ENCODE data around the gene LRP3. TPM values are rescaled to one million over a fixed set of nuclear protein-coding genes. Genes with fewer than 3 reads are reported as not detected.

The LRP3 gene
- total RNA-seq, 1 donor from 2014 or later: 0.21 TPM

DNA sequence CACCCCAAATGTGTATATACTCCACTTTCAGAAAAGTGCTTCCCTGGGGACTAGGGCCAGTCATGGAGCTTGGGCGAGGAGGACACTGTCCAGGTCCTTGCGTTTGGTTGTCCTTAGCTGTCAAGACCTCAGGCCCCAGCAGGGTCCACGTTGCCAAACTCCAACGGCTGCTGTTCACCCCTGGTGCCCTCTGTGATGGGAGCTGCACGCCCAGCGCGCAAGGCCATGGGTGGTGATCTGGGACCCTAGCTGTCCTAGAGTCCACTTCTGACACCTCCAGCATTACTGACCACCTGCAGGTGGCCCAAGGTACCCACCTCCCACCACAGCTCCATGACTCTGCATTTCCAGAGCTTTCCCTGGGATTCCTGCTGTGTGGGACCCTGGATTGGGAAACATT is 4.0 kb downstream of the LRP3 start:
- Mint-ChIP-seq H3K27ac (no peak overlapping the region), H3K4me3 (ENCODE audit: low read depth) (no peak overlapping the region), H3K4me1 (ENCODE audit: low read depth) (no peaks in the 10 kb centered on the region), H3K36me3 (ENCODE audit: low read depth) (no peaks in the 10 kb centered on the region), H3K27me3 (ENCODE audit: low read depth) (peaks cover 19% of the 10 kb centered on the region), H3K9me3 (no peaks in the 10 kb centered on the region)
- intact Hi-C loops (cut with micrococcal nuclease): no loop called here
- DNase-seq (ENCODE audit: low spot score): no peak

DNA sequence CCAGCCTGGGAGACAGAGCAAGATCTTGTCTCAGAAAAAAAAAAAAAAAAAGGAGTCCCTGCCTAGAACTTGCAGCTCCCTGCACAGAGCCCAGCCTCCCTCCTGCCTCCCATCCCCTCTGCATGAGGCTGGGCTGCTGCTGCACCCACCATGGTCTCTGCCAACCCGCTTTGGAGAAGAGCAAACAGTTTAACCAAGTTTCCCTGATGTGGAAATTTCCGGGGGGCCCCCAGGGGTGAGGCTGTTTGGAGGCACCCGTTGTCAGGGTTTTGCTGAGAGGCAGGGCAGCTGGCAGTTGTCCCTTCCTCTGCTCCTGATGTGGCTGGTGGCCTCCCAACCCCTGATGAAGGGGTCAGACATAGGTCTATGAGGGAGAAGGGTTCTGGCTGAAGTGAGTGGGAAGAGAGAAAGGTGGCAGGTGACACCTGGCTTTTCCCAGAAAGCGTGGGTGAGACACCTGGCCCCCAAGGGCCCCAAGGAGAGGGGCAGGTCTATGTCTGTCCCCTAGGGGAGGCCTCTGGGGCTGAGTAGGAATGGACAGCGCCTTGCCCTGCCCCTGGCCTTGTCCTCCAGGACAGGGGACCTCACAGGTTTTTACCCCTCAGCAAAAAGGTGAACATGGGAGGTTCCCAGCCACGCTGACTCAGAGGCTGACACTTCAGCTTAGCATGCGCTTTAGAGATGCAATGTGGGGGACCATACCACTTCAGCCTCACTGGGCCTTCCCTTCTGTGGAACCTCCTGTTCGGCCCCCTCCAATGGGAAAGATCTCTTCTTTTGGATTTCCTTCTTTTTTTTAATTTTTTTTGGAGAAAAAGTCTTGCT is 5.5 kb downstream of the LRP3 start:
- Mint-ChIP-seq H3K27ac (no peak overlapping the region), H3K4me1 (ENCODE audit: low read depth) (no peaks in the 10 kb centered on the region), H3K9me3 (no peaks in the 10 kb centered on the region), H3K4me3 (ENCODE audit: low read depth) (no peak overlapping the region), H3K36me3 (ENCODE audit: low read depth) (no peaks in the 10 kb centered on the region), H3K27me3 (ENCODE audit: low read depth) (peaks cover 12% of the 10 kb centered on the region)
- no peak for DNase-seq (ENCODE audit: low spot score)
- intact Hi-C loops (cut with micrococcal nuclease): no loop called here

DNA sequence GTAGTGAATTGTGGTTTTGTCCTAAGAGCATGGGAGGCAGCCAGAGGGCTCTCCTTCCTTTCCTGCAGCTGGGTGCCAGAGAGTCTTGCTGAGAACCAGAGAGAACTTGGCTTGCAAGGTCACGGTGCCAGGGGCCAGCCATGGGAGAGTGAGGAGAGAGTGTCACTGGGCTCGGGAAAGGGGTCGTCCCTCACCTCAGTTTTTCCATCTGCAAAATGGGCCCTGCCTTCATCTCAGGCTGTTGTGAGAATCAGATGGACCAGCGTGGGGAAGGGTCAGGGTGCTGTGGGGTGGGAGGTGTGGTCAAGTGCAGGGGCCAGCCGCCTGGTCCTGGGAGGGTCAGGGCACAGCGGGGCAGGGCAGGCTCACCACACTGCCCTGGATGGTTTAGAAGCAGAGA is 7.3 kb downstream of the LRP3 start:
- DNase-seq (ENCODE audit: low spot score): no peak
- Mint-ChIP-seq H3K9me3 (no peaks in the 10 kb centered on the region), H3K27me3 (ENCODE audit: low read depth) (peaks cover 6% of the 10 kb centered on the region), H3K4me3 (ENCODE audit: low read depth) (no peak overlapping the region), H3K4me1 (ENCODE audit: low read depth) (no peaks in the 10 kb centered on the region), H3K36me3 (ENCODE audit: low read depth) (no peaks in the 10 kb centered on the region), H3K27ac (no peak overlapping the region)
- intact Hi-C loops (cut with micrococcal nuclease): no loop called here

DNA sequence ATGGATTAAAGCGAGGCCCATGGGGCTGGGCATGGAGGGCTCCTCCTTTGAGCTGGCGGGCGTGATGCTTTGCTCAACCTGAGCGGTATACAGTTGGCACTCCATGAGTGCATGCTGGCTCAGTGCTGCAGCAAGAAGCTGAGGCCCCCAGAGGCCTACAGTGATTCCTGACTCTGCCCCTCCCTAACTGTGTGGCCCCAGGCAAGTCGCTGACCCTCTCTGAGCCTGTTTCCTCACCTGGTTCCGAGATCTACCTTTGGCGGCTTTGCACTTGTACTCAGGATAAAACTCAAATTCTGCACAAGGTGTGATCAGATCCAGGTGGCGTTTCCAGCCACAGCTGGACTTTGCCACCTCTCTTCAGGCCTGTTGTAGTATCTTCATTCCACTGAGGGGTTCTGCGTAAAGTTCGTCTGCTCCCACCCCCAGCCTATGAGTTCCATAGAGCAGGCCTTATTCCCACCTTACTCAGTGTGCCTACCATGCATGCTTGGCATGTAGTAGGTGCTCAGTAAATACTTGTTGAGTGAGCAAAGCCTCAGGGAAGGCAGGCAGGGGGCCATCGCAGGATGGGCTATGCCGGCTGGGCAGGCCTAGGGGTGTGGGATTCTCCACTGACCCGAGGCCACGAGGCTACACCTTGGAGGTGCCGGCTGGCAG is 7.9 kb downstream of the LRP3 start:
- H3K4me3 Mint-ChIP-seq (ENCODE audit: low read depth): no peak overlapping the region
- DNase-seq (ENCODE audit: low spot score): no peak
- no peak overlapping the region for H3K27ac Mint-ChIP-seq
- H3K9me3 Mint-ChIP-seq: no peaks in the 10 kb centered on the region
- H3K36me3 Mint-ChIP-seq (ENCODE audit: low read depth): no peaks in the 10 kb centered on the region
- H3K27me3 Mint-ChIP-seq (ENCODE audit: low read depth): peaks cover under 1% of the 10 kb centered on the region
- H3K4me1 Mint-ChIP-seq (ENCODE audit: low read depth): no peaks in the 10 kb centered on the region
- intact Hi-C loops (cut with micrococcal nuclease): no loop called here

DNA sequence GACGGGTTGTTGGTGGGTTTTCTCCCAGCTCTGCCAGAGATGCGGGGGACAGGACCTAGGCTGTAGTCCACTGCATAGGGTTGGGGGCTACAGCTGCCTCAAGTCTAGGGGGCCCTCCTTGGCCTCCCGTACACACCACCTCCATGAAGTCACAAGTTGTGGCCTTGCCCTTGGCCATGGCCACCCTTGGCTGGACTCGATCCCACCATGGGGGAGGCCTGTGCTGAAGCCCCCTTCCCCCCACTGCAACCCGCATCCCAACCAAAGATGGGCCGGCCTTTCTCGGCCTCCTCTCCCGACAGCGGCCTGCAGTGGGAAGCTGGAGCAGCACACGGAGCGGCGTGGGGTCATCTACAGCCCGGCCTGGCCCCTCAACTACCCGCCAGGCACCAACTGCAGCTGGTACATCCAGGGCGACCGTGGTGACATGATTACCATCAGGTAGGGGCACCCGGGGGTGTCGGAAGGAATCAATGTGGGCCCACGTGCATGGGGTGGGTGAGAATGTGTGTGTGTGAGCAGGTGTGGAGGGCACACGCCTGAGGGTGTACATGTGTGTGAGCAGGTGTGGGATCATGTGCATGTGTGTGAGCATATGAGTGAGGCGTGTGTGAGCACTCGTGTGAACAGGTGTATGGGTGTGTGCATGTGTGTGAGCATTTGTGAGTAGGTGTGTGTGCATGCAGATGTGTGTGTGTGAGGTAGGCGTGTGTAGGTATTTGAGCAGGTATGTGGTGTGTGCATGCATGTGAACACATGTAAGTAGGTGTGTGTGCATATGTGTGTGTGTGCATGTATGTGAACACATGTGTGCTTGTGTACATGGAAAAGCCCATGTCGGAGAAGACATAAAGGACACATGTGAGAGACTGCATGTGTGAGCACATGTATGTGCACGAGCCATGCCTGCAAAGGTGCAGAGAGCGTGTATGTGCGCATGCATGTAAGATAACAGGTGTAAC is 8.7 kb downstream of the LRP3 start:
- Mint-ChIP-seq H3K36me3 (ENCODE audit: low read depth) (no peaks in the 10 kb centered on the region), H3K27ac (no peak overlapping the region), H3K4me1 (ENCODE audit: low read depth) (no peaks in the 10 kb centered on the region), H3K4me3 (ENCODE audit: low read depth) (no peak overlapping the region), H3K9me3 (no peaks in the 10 kb centered on the region), H3K27me3 (ENCODE audit: low read depth) (no peaks in the 10 kb centered on the region)
- intact Hi-C loops (cut with micrococcal nuclease): no loop called here
- no peak for DNase-seq (ENCODE audit: low spot score)

DNA sequence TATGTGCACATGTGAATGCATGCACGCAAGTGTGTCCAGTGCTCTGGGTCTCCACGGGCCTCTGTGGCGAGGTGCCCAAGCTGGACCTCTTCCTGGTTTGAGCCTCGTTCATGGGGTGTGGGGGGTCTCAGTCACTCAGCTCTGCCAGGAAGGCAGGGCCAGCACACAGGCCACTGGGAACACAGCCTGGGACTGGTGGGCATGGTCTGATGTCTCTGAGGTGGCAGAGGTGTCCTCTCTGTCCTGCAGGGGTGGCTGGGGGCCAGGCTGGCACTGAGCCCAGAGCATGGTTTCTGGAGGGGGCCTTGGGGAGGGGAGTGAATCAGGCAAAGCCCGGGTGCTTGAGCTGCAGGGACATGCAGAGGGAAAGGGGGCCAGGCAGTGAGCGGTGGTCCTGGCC is 9.4 kb downstream of the LRP3 start:
- no peaks in the 10 kb centered on the region for H3K27me3 Mint-ChIP-seq (ENCODE audit: low read depth)
- no peak for DNase-seq (ENCODE audit: low spot score)
- H3K9me3 Mint-ChIP-seq: no peaks in the 10 kb centered on the region
- H3K4me3 Mint-ChIP-seq (ENCODE audit: low read depth): no peak overlapping the region
- no peak overlapping the region for H3K27ac Mint-ChIP-seq
- intact Hi-C loops (cut with micrococcal nuclease): no loop called here
- no peaks in the 10 kb centered on the region for H3K36me3 Mint-ChIP-seq (ENCODE audit: low read depth)
- H3K4me1 Mint-ChIP-seq (ENCODE audit: low read depth): no peaks in the 10 kb centered on the region

DNA sequence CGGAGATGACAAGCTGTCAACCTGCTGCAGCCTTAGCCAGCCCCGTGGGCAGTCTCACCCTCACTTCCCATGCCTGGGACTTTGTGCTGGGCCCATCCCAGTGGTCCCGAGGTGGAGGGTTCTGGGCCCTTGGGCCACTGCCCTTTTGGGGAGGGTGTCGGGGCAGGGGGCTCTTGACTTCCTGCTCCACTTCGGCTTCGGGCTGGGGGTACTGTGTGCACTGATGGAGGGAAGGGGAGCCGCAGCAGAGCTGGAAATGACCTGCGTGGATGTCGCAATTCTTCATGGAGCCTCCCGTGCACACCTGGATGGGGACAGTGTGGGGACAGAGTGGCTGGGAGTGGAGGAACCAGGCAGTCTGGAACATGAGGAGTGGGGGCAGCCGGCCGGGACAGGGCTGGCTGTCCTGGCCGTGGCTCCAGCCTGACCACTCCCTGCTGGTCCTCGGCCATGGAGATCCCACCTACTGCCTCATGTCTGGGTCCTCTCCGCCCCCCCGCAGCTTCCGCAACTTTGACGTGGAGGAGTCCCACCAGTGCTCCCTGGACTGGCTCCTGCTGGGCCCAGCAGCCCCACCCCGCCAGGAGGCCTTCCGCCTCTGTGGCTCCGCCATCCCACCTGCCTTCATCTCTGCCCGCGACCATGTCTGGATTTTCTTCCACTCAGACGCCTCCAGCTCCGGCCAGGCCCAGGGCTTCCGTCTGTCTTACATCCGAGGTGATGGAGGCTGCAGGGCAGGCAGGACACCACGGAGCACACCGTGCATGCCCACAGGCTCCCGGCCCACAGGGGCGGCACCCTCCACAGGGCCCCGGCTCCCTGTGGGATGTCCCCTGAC is 10.2 kb downstream of the LRP3 start:
- intact Hi-C loops (cut with micrococcal nuclease): no loop called here
- no peaks in the 10 kb centered on the region for H3K4me1 Mint-ChIP-seq (ENCODE audit: low read depth)
- no peak for DNase-seq (ENCODE audit: low spot score)
- H3K36me3 Mint-ChIP-seq (ENCODE audit: low read depth): no peaks in the 10 kb centered on the region
- no peaks in the 10 kb centered on the region for H3K27me3 Mint-ChIP-seq (ENCODE audit: low read depth)
- no peak overlapping the region for H3K4me3 Mint-ChIP-seq (ENCODE audit: low read depth)
- no peak overlapping the region for H3K27ac Mint-ChIP-seq
- no peaks in the 10 kb centered on the region for H3K9me3 Mint-ChIP-seq

DNA sequence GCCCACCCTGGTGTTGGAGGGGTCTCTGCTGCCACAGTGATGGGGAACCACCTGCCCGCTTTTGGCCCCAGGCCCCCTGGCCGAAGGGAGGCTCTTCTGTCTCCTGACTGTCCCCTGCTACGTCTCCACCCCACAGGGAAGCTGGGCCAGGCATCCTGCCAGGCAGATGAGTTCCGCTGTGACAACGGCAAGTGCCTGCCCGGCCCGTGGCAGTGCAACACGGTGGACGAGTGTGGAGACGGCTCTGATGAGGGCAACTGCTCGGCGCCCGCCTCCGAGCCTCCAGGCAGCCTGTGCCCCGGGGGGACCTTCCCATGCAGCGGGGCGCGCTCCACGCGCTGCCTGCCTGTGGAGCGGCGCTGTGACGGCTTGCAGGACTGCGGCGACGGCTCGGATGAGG is 11.0 kb downstream of the LRP3 start:
- no peak for DNase-seq (ENCODE audit: low spot score)
- Mint-ChIP-seq H3K9me3 (no peaks in the 10 kb centered on the region), H3K4me3 (ENCODE audit: low read depth) (no peak overlapping the region), H3K36me3 (ENCODE audit: low read depth) (no peaks in the 10 kb centered on the region), H3K4me1 (ENCODE audit: low read depth) (no peaks in the 10 kb centered on the region), H3K27me3 (ENCODE audit: low read depth) (no peaks in the 10 kb centered on the region), H3K27ac (no peak overlapping the region)
- intact Hi-C loops (cut with micrococcal nuclease): no loop called here

DNA sequence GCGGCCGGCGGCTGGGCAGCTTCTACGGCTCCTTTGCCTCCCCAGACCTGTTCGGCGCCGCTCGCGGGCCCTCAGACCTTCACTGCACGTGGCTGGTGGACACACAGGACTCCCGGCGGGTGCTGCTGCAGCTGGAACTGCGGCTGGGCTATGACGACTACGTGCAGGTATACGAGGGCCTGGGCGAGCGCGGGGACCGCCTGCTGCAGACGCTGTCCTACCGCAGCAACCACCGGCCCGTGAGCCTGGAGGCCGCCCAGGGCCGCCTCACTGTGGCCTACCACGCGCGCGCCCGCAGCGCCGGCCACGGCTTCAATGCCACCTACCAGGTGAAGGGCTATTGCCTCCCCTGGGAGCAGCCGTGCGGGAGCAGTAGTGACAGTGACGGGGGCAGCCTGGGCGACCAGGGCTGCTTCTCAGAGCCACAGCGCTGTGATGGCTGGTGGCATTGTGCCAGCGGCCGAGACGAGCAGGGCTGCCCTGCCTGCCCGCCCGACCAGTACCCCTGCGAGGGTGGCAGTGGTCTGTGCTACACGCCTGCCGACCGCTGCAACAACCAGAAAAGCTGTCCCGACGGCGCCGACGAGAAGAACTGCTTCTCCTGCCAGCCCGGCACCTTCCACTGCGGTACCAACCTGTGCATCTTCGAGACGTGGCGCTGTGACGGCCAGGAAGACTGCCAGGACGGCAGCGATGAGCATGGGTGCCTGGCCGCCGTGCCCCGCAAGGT is 11.6 kb downstream of the LRP3 start:
- Mint-ChIP-seq H3K4me3 (ENCODE audit: low read depth) (no peak overlapping the region), H3K27ac (no peak overlapping the region), H3K9me3 (no peaks in the 10 kb centered on the region), H3K4me1 (ENCODE audit: low read depth) (no peaks in the 10 kb centered on the region), H3K36me3 (ENCODE audit: low read depth) (no peaks in the 10 kb centered on the region), H3K27me3 (ENCODE audit: low read depth) (no peaks in the 10 kb centered on the region)
- no peak for DNase-seq (ENCODE audit: low spot score)
- intact Hi-C loops (cut with micrococcal nuclease): no loop called here

DNA sequence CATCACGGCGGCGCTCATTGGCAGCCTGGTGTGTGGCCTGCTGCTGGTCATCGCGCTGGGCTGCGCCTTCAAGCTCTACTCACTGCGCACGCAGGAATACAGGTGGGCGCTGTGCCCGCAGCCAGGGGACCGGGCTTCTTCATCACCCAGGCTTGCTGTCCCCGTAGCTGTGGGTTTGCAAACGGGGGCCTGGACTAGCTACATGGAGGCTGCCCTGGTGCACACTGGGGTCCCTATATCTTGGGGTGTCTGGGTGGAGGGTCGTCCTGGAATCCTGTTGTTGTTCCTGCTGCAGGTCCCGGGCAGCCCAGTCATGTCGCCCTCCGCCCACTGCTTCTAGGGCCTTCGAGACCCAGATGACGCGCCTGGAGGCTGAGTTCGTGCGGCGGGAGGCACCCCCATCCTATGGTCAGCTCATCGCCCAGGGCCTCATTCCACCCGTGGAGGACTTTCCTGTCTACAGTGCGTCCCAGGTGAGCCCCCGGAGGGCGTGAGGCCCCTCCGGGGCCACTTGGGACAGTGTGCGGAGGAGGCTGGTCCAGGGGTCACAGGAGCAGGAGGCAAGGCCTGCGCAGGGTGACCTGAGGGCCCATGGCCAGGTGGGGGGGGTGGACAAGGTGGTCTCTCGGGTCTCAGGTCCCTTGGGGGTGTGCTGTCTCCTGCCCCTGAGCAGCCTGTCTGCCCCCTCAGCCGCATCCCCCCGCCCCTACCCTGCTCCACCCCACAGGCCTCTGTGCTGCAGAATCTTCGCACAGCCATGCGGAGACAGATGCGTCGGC is 12.3 kb downstream of the LRP3 start:
- no peak for DNase-seq (ENCODE audit: low spot score)
- intact Hi-C loops (cut with micrococcal nuclease): no loop called here
- H3K9me3 Mint-ChIP-seq: no peaks in the 10 kb centered on the region
- H3K4me3 Mint-ChIP-seq (ENCODE audit: low read depth): no peak overlapping the region
- no peaks in the 10 kb centered on the region for H3K27me3 Mint-ChIP-seq (ENCODE audit: low read depth)
- H3K36me3 Mint-ChIP-seq (ENCODE audit: low read depth): no peaks in the 10 kb centered on the region
- H3K27ac Mint-ChIP-seq: no peak overlapping the region
- H3K4me1 Mint-ChIP-seq (ENCODE audit: low read depth): no peaks in the 10 kb centered on the region

DNA sequence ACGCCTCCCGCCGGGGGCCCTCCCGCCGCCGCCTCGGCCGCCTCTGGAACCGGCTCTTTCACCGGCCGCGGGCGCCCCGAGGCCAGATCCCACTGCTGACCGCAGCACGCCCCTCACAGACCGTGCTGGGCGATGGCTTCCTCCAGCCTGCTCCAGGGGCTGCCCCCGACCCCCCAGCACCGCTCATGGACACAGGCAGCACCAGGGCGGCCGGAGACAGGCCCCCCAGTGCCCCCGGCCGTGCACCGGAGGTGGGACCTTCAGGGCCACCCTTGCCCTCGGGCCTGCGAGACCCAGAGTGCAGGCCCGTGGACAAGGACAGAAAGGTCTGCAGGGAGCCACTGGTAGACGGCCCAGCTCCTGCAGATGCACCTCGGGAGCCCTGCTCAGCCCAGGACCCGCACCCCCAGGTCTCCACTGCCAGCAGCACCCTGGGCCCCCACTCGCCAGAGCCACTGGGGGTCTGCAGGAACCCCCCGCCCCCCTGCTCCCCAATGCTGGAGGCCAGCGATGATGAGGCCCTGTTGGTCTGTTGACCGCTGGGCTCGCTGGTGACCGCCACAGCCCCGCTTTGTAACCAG is 13.0 kb downstream of the LRP3 start:
- H3K4me1 Mint-ChIP-seq (ENCODE audit: low read depth): no peaks in the 10 kb centered on the region
- H3K4me3 Mint-ChIP-seq (ENCODE audit: low read depth): no peak overlapping the region
- intact Hi-C loops (cut with micrococcal nuclease): no loop called here

More for the DNA sequence above, 13.0 kb downstream of the LRP3 start:
- Mint-ChIP-seq H3K27me3 (ENCODE audit: low read depth) (no peaks in the 10 kb centered on the region), H3K27ac (no peak overlapping the region), H3K9me3 (no peaks in the 10 kb centered on the region), H3K36me3 (ENCODE audit: low read depth) (no peaks in the 10 kb centered on the region)
- DNase-seq (ENCODE audit: low spot score): no peak
